Measurements from ENCODE around the gene CCDC33.

- TF ChIP-seq CTCF (IDR thresholded peaks at IDR 0.05) (no peak), EZH2 (IDR thresholded peaks at IDR 0.05; ENCODE audit: borderline replicate concordance, insufficient read depth, low read depth, low read length, poor library complexity, severe bottlenecking) (no peak)
Observed at GRCh38 chr15:74242441-74243185, 6.5 kb downstream of the CCDC33 start.
